ENCODE measurements around the gene STAT5B.

DNA sequence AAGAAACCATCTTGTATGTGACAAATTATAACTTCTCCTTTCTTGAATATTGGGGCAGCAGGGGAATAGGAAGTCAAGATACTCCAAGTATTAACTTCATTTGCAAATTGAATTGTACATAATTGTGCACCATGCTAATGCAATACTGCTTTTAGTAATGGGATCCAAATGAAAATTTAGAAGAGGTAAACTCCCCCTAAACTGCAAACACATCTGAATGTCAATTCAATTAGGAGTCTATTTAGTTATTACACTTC, 4.5 kb downstream of the STAT5B start:
- TF ChIP-seq CTCF (IDR thresholded peaks at IDR 0.05) (no peak), POLR2A (IDR thresholded peaks at IDR 0.05) (no peak)
